B cell (primary cell): ENCODE results near the gene FAM76A. TPM values are rescaled to one million over a fixed set of nuclear protein-coding genes. Genes with fewer than 3 reads are reported as not detected.

ENCODE experiments used
- ATAC-seq: fragments of 200-7000 bp; cut with Tn5 transposase; one replicate; pipeline ENCODE4 v1.10.0; 2021; ENCODE audit warnings: low read depth, mild to moderate bottlenecking, moderate number of reproducible peaks, moderate library complexity
- CTCF ChIA-PET: fragments of 350-600 bp; sonication (Branson Sonifier 250); formaldehyde crosslinking; loops from one replicate; lab custom pipeline; 2021; ENCODE audit warnings: antibody characterized with exemption, inconsistent platforms; lab: Charles Lee
- POLR2A ChIA-PET: fragments of 350-600 bp; sonication (Branson Sonifier 250); formaldehyde crosslinking; loops from one replicate; lab custom pipeline; 2021; ENCODE audit warnings: antibody characterized with exemption; lab: Charles Lee
- DNase-seq: peaks from one replicate; pipeline ENCODE4 v3.0.0; 2013
- H2AFZ ChIP-seq: 2 replicates; pipeline ENCODE4 v1.6.1; 2012; ENCODE audit warnings: mild to moderate bottlenecking, low read depth, low read length; ENCODE audit not compliant: insufficient read depth, poor library complexity, severe bottlenecking
- H3K27ac ChIP-seq, 2 donors: 1 replicate in 1 of 2; 2 replicates in 1 of 2; pipeline ENCODE4 v1.5.1; 2012 to 2013; ENCODE audit warnings: low read length in 2 of 2, mild to moderate bottlenecking in 2 of 2, moderate library complexity in 1 of 2
- H3K27me3 ChIP-seq, 4 experiments: fragments of 200-600 bp in 1 of 4; sonication (generic) in 1 of 4; replicated peaks in 1 of 4; 1 replicate in 2 of 4; 2 replicates in 2 of 4; pipeline versions ENCODE4 v1.6.1 to v1.7.0; 2013 to 2016; ENCODE audit warnings: low read length in 3 of 4, mild to moderate bottlenecking in 2 of 4, mixed read lengths in 1 of 4, moderate library complexity in 1 of 4; ENCODE audit not compliant: insufficient read depth in 4 of 4, control insufficient read depth in 3 of 4; ENCODE audit errors: control extremely low read depth in 1 of 4
- H3K36me3 ChIP-seq, 2 experiments: replicated peaks in 1 of 2; 1 replicate in 1 of 2; 2 replicates in 1 of 2; pipeline versions ENCODE4 v1.6.1 to v1.7.1; 2013; ENCODE audit warnings: low read length in 1 of 2; ENCODE audit not compliant: insufficient read depth in 2 of 2, control insufficient read depth in 1 of 2; ENCODE audit errors: control extremely low read depth in 1 of 2, extremely low read depth in 1 of 2
- H3K4me1 ChIP-seq, 2 donors: fragments of 200-600 bp in 1 of 2; sonication (generic) in 1 of 2; 1 replicate in 1 of 2; 2 replicates in 1 of 2; pipeline versions ENCODE4 v1.5.1 to v1.6.1; 2013 to 2017; ENCODE audit warnings: low read length in 2 of 2; ENCODE audit not compliant: control insufficient read depth in 2 of 2, insufficient read depth in 2 of 2
- H3K4me2 ChIP-seq: replicated peaks from 2 replicates; pipeline ENCODE3; 2012; ENCODE audit warnings: mild to moderate bottlenecking, low read depth, low read length; ENCODE audit not compliant: poor library complexity, severe bottlenecking
- H3K4me3 ChIP-seq, 5 experiments: fragments of 200-600 bp in 1 of 5; sonication (generic) in 1 of 5; 1 replicate in 3 of 5; 2 replicates in 2 of 5; pipeline versions ENCODE4 v1.5.1 to v1.7.0; 2011 to 2016; ENCODE audit warnings: low read length in 4 of 5, mild to moderate bottlenecking in 4 of 5, low read depth in 2 of 5, control low read depth in 1 of 5, moderate library complexity in 1 of 5; ENCODE audit not compliant: insufficient read depth in 1 of 5; ENCODE audit errors: control extremely low read depth in 1 of 5, extremely low read depth in 1 of 5
- H3K79me2 ChIP-seq: fragments of 200-600 bp; sonication (generic); one replicate; pipeline ENCODE4 v1.6.0; 2016; ENCODE audit warnings: low read length; ENCODE audit not compliant: control insufficient read depth, insufficient read depth
- H3K9ac ChIP-seq: fragments of 200-600 bp; sonication (generic); 2 replicates; pipeline ENCODE4 v1.6.1; 2017; ENCODE audit warnings: mild to moderate bottlenecking, low read length, moderate library complexity
- H3K9me3 ChIP-seq, 3 donors: one replicate each; pipeline versions ENCODE4 v1.6.1 to v1.7.1; 2013; ENCODE audit warnings: low read length in 2 of 3; ENCODE audit not compliant: control insufficient read depth in 2 of 3, insufficient read depth in 1 of 3; ENCODE audit errors: control extremely low read depth in 1 of 3
- H4K20me1 ChIP-seq: 2 replicates; pipeline ENCODE4 v1.6.0; 2012; ENCODE audit warnings: mild to moderate bottlenecking, low read length; ENCODE audit not compliant: insufficient read depth, control insufficient read depth, poor library complexity, severe bottlenecking
- H3K27ac Mint-ChIP-seq: one replicate; pipeline ENCODE4 v1.8.0; 2021; ENCODE audit warnings: mixed read lengths
- H3K27me3 Mint-ChIP-seq: one replicate; pipeline ENCODE4 v1.8.0; 2021; ENCODE audit warnings: mixed read lengths
- H3K4me1 Mint-ChIP-seq: one replicate; pipeline ENCODE4 v1.8.0; 2021; ENCODE audit warnings: mixed read lengths
- H3K4me3 Mint-ChIP-seq: one replicate; pipeline ENCODE4 v1.8.0; 2021; ENCODE audit warnings: mixed read lengths
- H3K9me3 Mint-ChIP-seq: one replicate; pipeline ENCODE4 v1.8.0; 2022; ENCODE audit warnings: mixed read lengths; ENCODE audit not compliant: insufficient read depth
- CTCF ChIP-seq: fragments of 200-600 bp; IDR thresholded peaks from one replicate; pipeline ENCODE4 v1.8.0; 2022; ENCODE audit warnings: antibody characterized with exemption, mild to moderate bottlenecking
- EZH2 ChIP-seq: IDR thresholded peaks from 2 replicates; pipeline ENCODE4 v1.6.1; 2012; ENCODE audit warnings: borderline replicate concordance, low read depth, mild to moderate bottlenecking, moderate library complexity, low read length; ENCODE audit not compliant: insufficient read depth, poor library complexity, severe bottlenecking
- WGBS: methylation state at CpG from one replicate; pipeline ENCODE4 v1.1.5; 2013; ENCODE audit warnings: missing lambda C conversion rate; ENCODE audit not compliant: insufficient coverage; 5-methylcytosine and 5-hydroxymethylcytosine counted together
- intact Hi-C: fragments of 100-400 bp; cut with micrococcal nuclease; formaldehyde crosslinking; loops from one replicate; pipeline ENCODE4 v1.10.0; 2022
- polyA plus RNA-seq: library from polyadenylated mRNA; depleted of rRNA; stranded (reverse); fragments of >200 nt; gene quantifications from 2 replicates; pipeline ENCODE4 v1.2.3, GENCODE V29; 2012
- total RNA-seq, 2 donors: library from RNA; stranded (reverse); fragments of 120-200 nt in 1 of 2; gene quantifications; 1 replicate in 1 of 2; 2 replicates in 1 of 2; pipeline versions ENCODE4 v1.2.3 to v1.2.4, GENCODE V29; 2013 to 2022

FAM76A gene
- total and polyA plus RNA-seq, 2 donors (not counting 1 experiment from before 2014, with no cell fraction given), result 11.7 to 25.0 TPM

- no peak overlapping the region for H2AFZ ChIP-seq
Measured at GRCh38 chr1:27689423-27690173, 36.2 kb upstream of the FAM76A start.

More at GRCh38 chr1:27689423-27690173, 36.2 kb upstream of the FAM76A start:
- CTCF ChIA-PET, result interaction anchor here (1.3 to 1.4 kb wide), 2 partner anchors 20 to 71 kb away, joined by 3 to 6 read pairs; no protein-coding TSS in a partner anchor
- no peaks in the 10 kb centered on the region for H4K20me1 ChIP-seq
- no peak overlapping the region for H3K27ac ChIP-seq
- no peaks in the 10 kb centered on the region for H3K36me3 ChIP-seq
- no peak overlapping the region for H3K9ac ChIP-seq
- Mint-ChIP-seq H3K27me3 (peaks cover 7% of the 10 kb centered on the region), H3K4me3 (no peak overlapping the region), H3K27ac (no peak overlapping the region), H3K4me1 (peaks cover 6% of the 10 kb centered on the region), H3K9me3 (peaks cover 2% of the 10 kb centered on the region)
- peaks cover 0 to 4% (median 2%) of the 10 kb centered on the region in 3 donors for H3K9me3 ChIP-seq
- POLR2A ChIA-PET, result interaction anchor here (0.9 kb wide), 1 partner anchor 463 kb away, joined by 3 read pairs; no protein-coding TSS in a partner anchor
- no peaks in the 10 kb centered on the region for H3K27me3 ChIP-seq
- DNase-seq, result no peak
- 54% methylated on average over 1 of the region's 4 CpGs for WGBS
- TF ChIP-seq EZH2 (no peak), CTCF (no peak)
- H3K4me3 ChIP-seq, result no peak overlapping the region
- ATAC-seq, result no peak
- intact Hi-C loops, result no loop called here
- H3K4me1 ChIP-seq, result no peaks in the 10 kb centered on the region
- no peak overlapping the region for H3K4me2 ChIP-seq
- H3K79me2 ChIP-seq, result no peaks in the 10 kb centered on the region
